Thoracic aorta (tissue), 2 donors: Measurements from ENCODE around the gene ADGB. TPM values are rescaled to one million over a fixed set of nuclear protein-coding genes. Genes with fewer than 3 reads are reported as not detected.

Experiments used
- ATAC-seq: fragments of 150-250 bp; one replicate; pipeline ENCODE4 v1.8.0; 2017; ENCODE audit warnings: low read depth; ENCODE audit not compliant: insufficient number of reproducible peaks, low FRiP score
- DNase-seq: peaks from one replicate; pipeline ENCODE4 v3.0.0-alpha.2; 2020; ENCODE audit warnings: low spot score
- H3K27ac ChIP-seq, 2 donors: fragments of 200-600 bp; sonication (generic); 1 replicate in 1 of 2; 2 replicates in 1 of 2; pipeline ENCODE4 v1.5.1; 2016; ENCODE audit warnings: mild to moderate bottlenecking in 2 of 2, moderate library complexity in 2 of 2
- H3K27me3 ChIP-seq: fragments of 200-600 bp; sonication (generic); replicated peaks from 2 replicates; pipeline ENCODE4 v1.6.0; 2016; ENCODE audit warnings: mild to moderate bottlenecking; ENCODE audit not compliant: insufficient read depth
- H3K36me3 ChIP-seq: fragments of 200-600 bp; sonication (generic); one replicate; pipeline ENCODE4 v1.5.1; 2016
- H3K4me1 ChIP-seq, 2 donors: fragments of 200-600 bp; sonication (generic); 1 replicate in 1 of 2; 2 replicates in 1 of 2; pipeline versions ENCODE4 v1.5.1 to v1.6.0; 2016; ENCODE audit warnings: low read depth in 2 of 2, mild to moderate bottlenecking in 1 of 2; ENCODE audit not compliant: control insufficient read depth in 1 of 2
- H3K4me3 ChIP-seq: fragments of 200-600 bp; sonication (generic); 2 replicates; pipeline ENCODE4 v1.5.1; 2016; ENCODE audit warnings: mild to moderate bottlenecking
- H3K9me3 ChIP-seq: fragments of 200-600 bp; sonication (generic); 2 replicates; pipeline ENCODE4 v1.5.1; 2016
- CTCF ChIP-seq: fragments of 200-600 bp; sonication (generic); IDR thresholded peaks from one replicate; pipeline ENCODE4 v1.5.1; 2019; ENCODE audit warnings: antibody characterized with exemption
- total RNA-seq, 2 donors: library from RNA; depleted of rRNA; stranded (reverse); fragments of >200 nt; gene quantifications; one replicate each; pipeline versions ENCODE4 v1.1.0 to v1.2.3, GENCODE V29; 2016

The ADGB gene
- total RNA-seq, 2 donors from 2014 or later, result not detected

DNA sequence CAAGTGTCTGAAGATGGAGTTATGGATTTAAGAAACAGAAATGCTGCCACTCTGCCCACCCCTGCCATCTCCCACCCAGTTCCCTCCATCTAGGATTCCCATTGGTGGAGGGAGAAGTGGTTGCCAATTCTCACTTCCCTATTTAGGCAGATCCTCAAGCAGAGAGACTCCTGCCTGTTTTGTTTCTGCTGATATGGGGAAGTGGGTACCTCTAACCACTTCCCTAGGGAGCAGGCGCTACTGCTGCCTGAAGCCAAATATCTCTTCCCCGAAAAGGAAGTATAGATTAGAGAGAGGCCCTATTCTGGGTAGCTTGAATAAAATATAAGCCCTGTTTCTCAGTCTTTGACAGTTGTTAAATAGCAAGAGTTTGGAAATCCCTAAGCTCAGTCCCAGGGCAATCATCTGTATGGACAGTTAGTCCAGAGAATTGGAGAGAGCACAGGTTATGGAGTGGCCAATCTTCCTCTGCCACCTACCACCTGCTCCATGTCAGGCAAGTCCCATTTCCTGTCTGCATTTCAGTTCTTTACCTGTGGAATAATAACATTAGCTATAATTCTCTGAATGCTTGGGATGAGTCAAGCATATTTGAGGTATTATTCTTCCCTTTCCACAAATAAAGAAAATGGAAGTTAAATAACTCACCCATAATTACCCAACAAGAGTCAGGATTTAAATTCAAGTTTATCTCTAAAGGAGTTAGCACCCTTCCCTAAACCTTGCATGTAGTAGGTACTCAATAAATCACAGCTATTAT is 2.6 kb upstream of the ADGB start:
- DNase-seq (no peak), ATAC-seq (no peak)
- no peak overlapping the region for H3K27ac ChIP-seq
- TF ChIP-seq CTCF, result no peak
- no peaks in the 10 kb centered on the region for H3K27me3 ChIP-seq
- H3K9me3 ChIP-seq, result no peaks in the 10 kb centered on the region
- no peak overlapping the region for H3K4me3 ChIP-seq
- no peaks in the 10 kb centered on the region for H3K36me3 ChIP-seq
- H3K4me1 ChIP-seq, result peaks cover 0 to 4% of the 10 kb centered on the region in 2 donors

GRCh38 chr6:146601352-146601751 is 2.6 kb downstream of the ADGB start:
- H3K27ac ChIP-seq, result no peak overlapping the region
- no peak overlapping the region for H3K4me3 ChIP-seq
- H3K36me3 ChIP-seq, result no peaks in the 10 kb centered on the region
- peaks cover 0 to 4% of the 10 kb centered on the region in 2 donors for H3K4me1 ChIP-seq
- ATAC-seq (no peak), DNase-seq (no peak)
- no peaks in the 10 kb centered on the region for H3K27me3 ChIP-seq
- TF ChIP-seq CTCF, result no peak
- no peaks in the 10 kb centered on the region for H3K9me3 ChIP-seq

DNA sequence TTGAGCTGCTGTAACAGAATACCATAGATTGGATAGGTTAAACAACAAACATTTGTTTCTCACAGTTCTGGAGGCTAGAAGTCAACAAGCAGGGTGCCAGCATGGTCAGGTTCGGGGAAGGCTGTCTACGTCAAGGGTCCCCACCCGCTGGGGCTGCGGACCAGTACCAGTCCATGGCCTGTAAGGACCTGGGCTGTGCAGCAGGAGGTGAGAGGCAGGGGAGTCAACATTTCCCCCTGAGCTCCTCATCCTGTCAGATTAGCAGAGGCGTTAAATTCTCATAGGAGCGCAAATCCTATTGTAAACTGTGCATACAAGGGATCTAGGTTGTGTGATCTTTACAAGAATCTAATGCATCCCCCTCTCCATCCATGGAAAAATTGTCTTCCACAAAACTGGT is 3.8 kb downstream of the ADGB start:
- H3K27ac ChIP-seq, result no peak overlapping the region
- H3K4me1 ChIP-seq, result no peaks in the 10 kb centered on the region
- H3K4me3 ChIP-seq, result no peak overlapping the region
- H3K36me3 ChIP-seq, result no peaks in the 10 kb centered on the region
- H3K27me3 ChIP-seq, result no peaks in the 10 kb centered on the region
- ATAC-seq (no peak), DNase-seq (no peak)
- H3K9me3 ChIP-seq, result no peaks in the 10 kb centered on the region
- TF ChIP-seq CTCF, result no peak

- no peak overlapping the region for H3K4me3 ChIP-seq
- no peaks in the 10 kb centered on the region for H3K9me3 ChIP-seq
- H3K4me1 ChIP-seq, result no peaks in the 10 kb centered on the region
- H3K27ac ChIP-seq, result no peak overlapping the region
- no peaks in the 10 kb centered on the region for H3K36me3 ChIP-seq
- ATAC-seq (no peak), DNase-seq (no peak)
- no peak for TF ChIP-seq CTCF
- H3K27me3 ChIP-seq, result no peaks in the 10 kb centered on the region
Observed at GRCh38 chr6:146613947-146614346, 15.2 kb downstream of the ADGB start.

GRCh38 chr6:146620655-146621054 is 21.9 kb downstream of the ADGB start:
- TF ChIP-seq CTCF, result no peak
- Histone ChIP-seq H3K9me3 (no peaks in the 10 kb centered on the region), H3K4me1 (no peaks in the 10 kb centered on the region), H3K4me3 (no peak overlapping the region), H3K27me3 (no peaks in the 10 kb centered on the region), H3K27ac (no peak overlapping the region), H3K36me3 (no peaks in the 10 kb centered on the region)
- DNase-seq (no peak), ATAC-seq (no peak)
